ENCODE data around the gene CLDN8.

Gene CLDN8

DNA sequence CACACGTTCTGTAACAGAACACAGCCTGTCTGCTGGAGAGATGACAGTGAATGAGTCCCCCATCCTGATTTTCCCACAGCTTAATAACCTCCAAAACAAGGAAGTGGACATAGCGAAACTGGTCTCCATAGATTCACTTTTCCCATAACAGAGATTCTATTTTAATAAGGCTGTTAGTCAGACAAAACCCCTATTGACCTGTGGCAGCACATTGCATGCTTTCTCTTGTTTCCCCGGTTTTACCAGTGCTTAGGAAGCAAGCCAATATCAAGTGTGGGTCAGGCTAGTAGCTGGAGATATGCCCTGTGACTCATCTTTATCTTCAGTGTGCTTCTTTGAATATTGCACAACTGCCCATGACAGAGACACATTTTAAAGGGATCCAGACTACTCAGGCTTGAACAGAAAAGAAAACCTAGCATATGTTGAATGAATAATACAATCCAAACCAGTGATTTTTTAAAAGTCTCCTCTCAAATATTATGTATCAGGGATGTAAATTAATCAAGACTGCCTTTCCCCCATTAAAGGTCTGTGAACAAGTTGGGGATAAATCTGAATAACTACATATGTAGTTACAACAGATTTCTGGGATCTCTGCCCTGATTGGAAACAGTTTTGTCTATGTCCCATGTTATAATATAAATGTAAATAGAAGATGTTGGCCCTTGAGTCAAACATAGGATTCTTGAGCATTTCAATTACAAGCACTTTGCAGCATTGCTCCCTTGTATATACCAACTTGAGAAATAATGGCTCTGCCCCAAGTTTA, 11.9 kb upstream of the CLDN8 start:
- TF ChIP-seq CTCF (IDR thresholded peaks at IDR 0.05): no peak

- TF ChIP-seq CTCF (IDR thresholded peaks at IDR 0.05): no peak
These were observed 11.2 kb upstream of the CLDN8 start for GRCh38 chr21:30227128-30227527.

GRCh38 chr21:30223596-30223995, 7.7 kb upstream of the CLDN8 start:
- TF ChIP-seq CTCF (IDR thresholded peaks at IDR 0.05): no peak

DNA sequence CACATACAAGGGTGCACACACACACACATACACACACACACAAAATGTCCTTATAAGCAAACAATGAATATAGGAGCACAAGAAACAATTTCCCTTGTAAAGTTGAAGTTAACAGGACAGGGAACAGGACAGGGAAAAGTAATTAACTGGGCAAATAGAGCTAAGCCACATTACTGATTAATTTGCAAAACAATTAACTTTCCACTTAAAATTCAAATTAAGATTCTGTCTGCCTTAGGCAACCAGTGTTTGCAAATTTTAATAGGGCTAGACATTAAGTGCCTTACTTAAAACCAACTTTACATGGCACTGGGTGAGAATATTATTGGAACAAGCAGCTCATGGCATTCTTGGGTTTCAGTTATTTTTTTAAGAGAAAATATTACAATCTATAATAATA, 6.8 kb upstream of the CLDN8 start:
- no peak for TF ChIP-seq CTCF (IDR thresholded peaks at IDR 0.05)

GRCh38 chr21:30211071-30211470, 4.8 kb downstream of the CLDN8 start:
- no peak for TF ChIP-seq CTCF (IDR thresholded peaks at IDR 0.05)

- no peak for TF ChIP-seq CTCF (IDR thresholded peaks at IDR 0.05)
These were observed 6.3 kb downstream of the CLDN8 start for GRCh38 chr21:30209601-30210000.

- TF ChIP-seq CTCF (IDR thresholded peaks at IDR 0.05): no peak
These were observed 8.7 kb downstream of the CLDN8 start for GRCh38 chr21:30207252-30207579.

All from LNCAP (cell line).